Epithelial cell of proximal tubule (primary cell): ENCODE measurements around the gene AMH. TPM values are rescaled to one million over a fixed set of nuclear protein-coding genes. Genes with fewer than 3 reads are reported as not detected.

Experiments used
- DNase-seq: peaks from one replicate; pipeline ENCODE4 v3.0.0-alpha.2; 2011; ENCODE audit warnings: low read depth
- H3K4me3 ChIP-seq: 2 replicates; pipeline ENCODE4 v1.5.1; 2011; ENCODE audit warnings: low read depth, mild to moderate bottlenecking, low read length
- total RNA-seq: library from RNA; depleted of rRNA; stranded (reverse); fragments of >200 nt; gene quantifications from 2 replicates; pipeline ENCODE4 v1.2.3, GENCODE V29; 2015
- TF ChIP-seq, protein P1 (sequence below): conservative IDR thresholded peaks from 2 replicates; pipeline ENCODE4 v1.5.1; 2012; ENCODE audit warnings: low read depth, mild to moderate bottlenecking, low read length

The AMH gene
- total RNA-seq, 1 donor from 2014 or later: 0.52 TPM

DNA sequence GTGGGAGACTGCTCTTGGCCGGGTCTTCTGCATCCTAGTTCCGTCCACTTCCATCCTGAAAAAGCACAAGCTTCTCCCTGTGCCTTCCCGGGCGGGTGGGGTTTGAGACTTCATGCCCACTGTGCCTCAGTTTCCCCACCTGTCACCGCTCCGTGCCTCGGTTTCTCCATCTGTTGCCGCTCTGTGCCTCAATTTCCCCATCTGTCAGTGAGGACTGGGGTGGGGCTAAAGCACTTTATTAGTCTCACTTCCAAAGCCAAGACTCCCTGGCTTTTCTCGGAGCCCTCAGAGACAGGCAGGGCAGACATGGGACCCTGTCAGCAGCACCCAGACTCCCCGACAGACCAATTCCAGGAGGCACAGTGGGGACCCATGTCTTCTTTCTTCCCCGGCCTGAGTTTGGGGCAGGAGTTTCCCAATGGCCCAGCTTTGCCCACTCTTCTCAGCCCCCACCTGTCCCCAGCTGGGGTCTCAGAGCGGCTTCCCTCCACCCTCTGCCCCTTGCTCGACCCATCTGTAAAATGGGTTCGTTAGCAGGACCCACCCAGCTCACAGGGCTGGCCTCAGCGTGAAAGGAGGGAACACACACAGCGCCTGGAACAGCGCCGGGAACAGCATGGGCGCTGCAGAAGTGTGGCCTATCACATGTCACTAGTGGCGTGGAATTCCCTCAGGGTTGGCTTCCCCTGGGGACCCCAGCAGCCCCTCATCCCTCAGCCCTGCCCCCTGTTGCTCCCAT is 37.4 kb downstream of the AMH start:
- no peak for DNase-seq
- TF ChIP-seq, protein P1, sequence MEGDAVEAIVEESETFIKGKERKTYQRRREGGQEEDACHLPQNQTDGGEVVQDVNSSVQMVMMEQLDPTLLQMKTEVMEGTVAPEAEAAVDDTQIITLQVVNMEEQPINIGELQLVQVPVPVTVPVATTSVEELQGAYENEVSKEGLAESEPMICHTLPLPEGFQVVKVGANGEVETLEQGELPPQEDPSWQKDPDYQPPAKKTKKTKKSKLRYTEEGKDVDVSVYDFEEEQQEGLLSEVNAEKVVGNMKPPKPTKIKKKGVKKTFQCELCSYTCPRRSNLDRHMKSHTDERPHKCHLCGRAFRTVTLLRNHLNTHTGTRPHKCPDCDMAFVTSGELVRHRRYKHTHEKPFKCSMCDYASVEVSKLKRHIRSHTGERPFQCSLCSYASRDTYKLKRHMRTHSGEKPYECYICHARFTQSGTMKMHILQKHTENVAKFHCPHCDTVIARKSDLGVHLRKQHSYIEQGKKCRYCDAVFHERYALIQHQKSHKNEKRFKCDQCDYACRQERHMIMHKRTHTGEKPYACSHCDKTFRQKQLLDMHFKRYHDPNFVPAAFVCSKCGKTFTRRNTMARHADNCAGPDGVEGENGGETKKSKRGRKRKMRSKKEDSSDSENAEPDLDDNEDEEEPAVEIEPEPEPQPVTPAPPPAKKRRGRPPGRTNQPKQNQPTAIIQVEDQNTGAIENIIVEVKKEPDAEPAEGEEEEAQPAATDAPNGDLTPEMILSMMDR: no peak
- no peak overlapping the region for H3K4me3 ChIP-seq

DNA sequence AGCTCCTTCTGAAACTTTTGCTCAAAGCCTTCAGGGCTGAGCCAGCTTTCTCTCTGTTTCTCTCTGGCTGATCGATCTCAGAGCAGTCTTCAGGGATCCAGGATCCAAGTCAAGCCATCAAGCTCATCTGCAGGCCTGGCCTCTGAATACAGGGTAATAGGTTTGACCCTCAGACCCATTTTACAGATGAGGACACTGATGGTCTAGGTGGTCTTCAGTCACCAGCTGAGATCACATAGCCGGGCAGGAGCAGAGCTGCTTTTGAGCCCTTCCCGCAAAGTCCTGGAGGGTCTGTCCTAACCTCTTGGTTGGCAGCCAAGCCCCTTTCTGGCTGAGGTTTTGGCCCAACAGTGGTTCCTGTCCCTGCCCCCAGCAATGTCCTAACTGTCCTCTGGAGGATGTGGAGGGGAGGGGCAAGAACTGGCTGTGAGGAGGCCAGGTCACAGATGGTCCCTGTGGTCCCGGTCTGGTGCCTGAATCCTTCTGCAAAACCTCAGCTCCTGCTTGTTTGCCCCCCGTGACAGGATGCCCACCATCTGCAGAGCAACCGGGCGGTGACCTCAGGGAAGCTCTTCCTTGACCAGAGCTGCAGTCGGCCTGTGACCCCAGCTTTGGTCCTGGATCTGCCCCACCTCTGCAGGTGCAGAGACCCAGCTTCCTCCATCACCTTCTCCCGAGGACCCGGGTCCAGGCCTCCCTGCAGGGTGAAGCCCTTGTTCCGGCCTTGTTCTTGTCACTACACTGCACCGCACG is 38.6 kb downstream of the AMH start:
- TF ChIP-seq, protein P1: no peak
- no peak for DNase-seq
- H3K4me3 ChIP-seq: no peak overlapping the region

DNA sequence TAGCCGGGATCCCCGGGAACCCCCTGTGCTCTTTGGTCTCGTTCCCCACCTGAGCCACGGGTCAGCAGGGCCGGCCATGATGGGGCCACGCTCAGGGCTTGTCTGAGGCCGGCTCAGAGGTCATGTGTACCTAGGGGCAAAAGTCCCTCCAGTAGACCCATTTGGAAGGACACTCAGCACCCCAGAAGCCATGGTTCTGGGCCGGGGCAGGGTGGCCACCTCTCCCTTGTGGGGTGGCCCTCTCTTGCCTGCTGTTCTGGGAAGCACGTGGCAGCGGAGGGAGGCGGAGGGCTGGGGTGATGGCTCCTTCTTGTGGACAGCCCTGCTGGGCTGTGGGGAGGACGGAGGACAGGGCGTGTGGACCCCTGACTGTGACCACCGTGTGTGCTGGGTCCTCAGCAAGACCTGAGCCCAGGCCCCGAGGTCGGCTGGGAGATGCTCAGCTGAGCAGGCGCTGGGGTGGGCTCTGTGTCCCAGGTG is 39.3 kb downstream of the AMH start:
- TF ChIP-seq, protein P1: no peak

DNA sequence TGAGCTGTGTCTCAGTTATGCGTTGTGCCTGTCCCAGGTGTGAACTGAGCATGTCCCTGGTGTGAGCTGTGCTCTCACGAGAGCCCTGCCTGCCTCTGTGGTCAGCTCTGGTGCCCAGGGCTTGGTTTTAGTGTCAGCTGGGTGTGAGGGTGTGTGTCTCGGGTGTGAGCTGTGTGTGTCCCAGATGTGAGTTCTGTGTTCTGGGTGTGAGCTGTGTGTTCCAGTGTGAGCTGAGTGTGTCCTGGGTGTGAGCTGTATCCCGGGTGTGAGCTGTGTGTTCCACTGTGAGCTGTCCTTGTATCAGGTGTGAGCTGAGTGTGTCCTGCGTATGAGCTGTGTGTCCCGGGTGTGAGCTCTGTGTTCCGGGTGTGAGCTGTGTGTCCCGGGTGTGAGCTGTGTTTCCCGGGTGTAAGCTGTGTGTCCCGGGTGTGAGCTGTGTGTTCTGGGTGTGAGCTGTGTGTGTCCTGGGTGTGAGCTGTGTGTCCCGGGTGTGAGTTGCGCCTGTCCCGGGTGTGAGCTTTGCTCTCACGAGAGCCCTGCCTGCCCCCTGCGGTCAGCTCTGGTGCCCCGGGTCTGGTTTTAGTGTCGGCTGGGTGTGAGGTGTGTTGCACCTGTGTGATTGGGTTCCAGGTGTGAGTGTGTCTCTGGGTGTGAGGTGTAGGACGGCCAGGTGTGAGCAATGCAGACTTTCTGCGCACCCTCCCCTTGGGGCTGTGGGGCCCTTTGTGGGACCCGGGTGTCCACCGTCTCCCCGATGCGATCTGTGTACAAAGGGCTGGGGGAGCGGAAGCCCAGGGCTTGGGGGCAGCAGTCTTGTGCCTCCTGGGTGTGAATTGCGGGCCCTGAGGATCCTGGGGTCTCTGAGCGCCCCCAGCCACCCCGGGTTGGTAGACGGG is 39.9 kb downstream of the AMH start:
- TF ChIP-seq, protein P1: no peak
- no peak for DNase-seq
- H3K4me3 ChIP-seq: no peak overlapping the region

More for the DNA sequence above, 39.3 kb downstream of the AMH start:
- H3K4me3 ChIP-seq: no peak overlapping the region
- DNase-seq: no peak

DNA sequence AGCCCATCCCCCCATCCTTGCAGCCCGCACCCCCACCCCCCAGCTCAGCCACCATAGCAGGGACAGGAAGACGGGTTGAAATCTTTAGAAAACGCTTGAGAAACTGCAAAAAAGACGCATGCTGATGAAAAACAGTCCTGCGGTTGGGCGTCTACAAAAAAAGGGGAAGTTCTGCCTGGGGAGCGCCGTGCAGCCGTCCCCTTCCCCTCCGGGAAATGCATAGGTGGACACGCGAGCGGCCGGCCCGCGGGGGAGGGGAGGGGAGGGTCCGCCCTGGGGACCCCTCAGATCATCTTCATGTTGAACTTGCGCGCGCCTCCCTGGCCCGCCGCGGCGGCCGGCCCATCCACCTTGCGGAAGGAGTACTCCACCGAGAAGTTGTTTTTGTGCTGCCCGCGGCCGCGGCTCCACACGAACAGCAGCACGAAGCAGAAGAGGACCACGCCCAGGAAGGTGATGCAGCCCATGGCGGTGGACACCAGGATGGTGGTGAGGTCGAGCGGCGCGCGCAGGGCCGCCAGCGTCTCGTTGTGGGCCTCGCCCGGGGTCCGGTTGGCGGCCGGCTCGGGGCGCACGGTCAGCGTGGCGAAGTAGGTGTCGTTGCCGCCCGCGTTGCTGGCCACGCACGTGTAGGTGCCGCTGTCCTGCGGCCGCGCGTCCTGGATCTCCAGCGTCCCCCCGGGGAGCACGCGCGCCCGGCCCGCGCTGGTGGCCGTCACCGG is 40.8 kb downstream of the AMH start:
- TF ChIP-seq, protein P1: no peak
- no peak overlapping the region for H3K4me3 ChIP-seq
- DNase-seq: no peak
